ENCODE results near the gene CHST4.
"Not testable (repeated sequence)": the region's sequence is repeated elsewhere in the genome, so short reads cannot be mapped to it uniquely, and the experiment has no call there.

The CHST4 gene

GRCh38 chr16:71524566-71525553 lies 1.4 kb upstream of the CHST4 start:
- DNase-seq: no peak

- DNase-seq: no peak
These were observed 2.0 kb downstream of the CHST4 start for GRCh38 chr16:71528257-71528656.

- DNase-seq: no peak
These were observed 2.6 kb downstream of the CHST4 start for GRCh38 chr16:71528863-71529262.

GRCh38 chr16:71532366-71532765 lies 6.1 kb downstream of the CHST4 start:
- no peak for DNase-seq

GRCh38 chr16:71536752-71537499 lies 10.7 kb downstream of the CHST4 start:
- DNase-seq: no peak

- DNase-seq: peak; percentile 18
These were observed 11.4 kb downstream of the CHST4 start for GRCh38 chr16:71537643-71538042.

GRCh38 chr16:71542377-71542776 lies 16.2 kb downstream of the CHST4 start:
- peak; percentile 44 for DNase-seq

- DNase-seq: no peak
These were observed 20.9 kb downstream of the CHST4 start for GRCh38 chr16:71547168-71547567.

GRCh38 chr16:71552698-71553503 lies 26.7 kb downstream of the CHST4 start:
- DNase-seq: no peak

GRCh38 chr16:71555230-71555891 lies 29.1 kb downstream of the CHST4 start:
- no peak for DNase-seq

- DNase-seq: no peak
These were observed 31.1 kb downstream of the CHST4 start for GRCh38 chr16:71557299-71557698.

- DNase-seq: no peak
These were observed 31.8 kb downstream of the CHST4 start for GRCh38 chr16:71557954-71558582.

- DNase-seq: no peak
These were observed 33.6 kb downstream of the CHST4 start for GRCh38 chr16:71559855-71560254.

GRCh38 chr16:71561886-71562285 lies 35.7 kb downstream of the CHST4 start:
- DNase-seq: not testable (repeated sequence)

GRCh38 chr16:71562552-71562951 lies 36.3 kb downstream of the CHST4 start:
- DNase-seq: no peak

- DNase-seq: no peak
These were observed 38.2 kb downstream of the CHST4 start for GRCh38 chr16:71564335-71564967.

- no peak for DNase-seq
These were observed 39.8 kb downstream of the CHST4 start for GRCh38 chr16:71565812-71566700.

- DNase-seq: no peak
These were observed 41.7 kb downstream of the CHST4 start for GRCh38 chr16:71567931-71568330.

- DNase-seq: no peak
These were observed 42.3 kb downstream of the CHST4 start for GRCh38 chr16:71568551-71568950.

- DNase-seq: no peak
These were observed 43.4 kb downstream of the CHST4 start for GRCh38 chr16:71569621-71570020.

Data from CD4-positive, alpha-beta T cell treated with Interleukin-4 for 4 hours (primary cell).